HCT116 (cell line): Measurements from ENCODE around the gene CIT.

ENCODE experiments used
- EZH2 ChIP-seq: fragments of 200-600 bp; sonication (generic); IDR thresholded peaks from 2 replicates; pipeline ENCODE4 v1.6.1; 2017; ENCODE audit warnings: antibody characterized with exemption, mixed run types
- POLR2A ChIP-seq: IDR thresholded peaks from 2 replicates; pipeline ENCODE4 v1.7.0; 2011; ENCODE audit warnings: borderline replicate concordance; ENCODE audit not compliant: insufficient read depth, insufficient read length; ENCODE audit errors: extremely low read depth
- POLR2AphosphoS5 ChIP-seq: IDR thresholded peaks from 2 replicates; pipeline ENCODE4 v1.6.1; 2011; ENCODE audit warnings: mild to moderate bottlenecking, low read depth, low read length, moderate library complexity
- TCF7L2 ChIP-seq: IDR thresholded peaks from 2 replicates; pipeline ENCODE4 v1.7.0; 2011; ENCODE audit warnings: borderline replicate concordance, inconsistent platforms; ENCODE audit not compliant: insufficient read depth, insufficient read length; ENCODE audit errors: extremely low read depth
- TF ChIP-seq, protein P1 (sequence below), 3 experiments: fragments of 200-600 bp in 1 of 3; sonication (generic) in 1 of 3; IDR thresholded peaks in 2 of 3; conservative IDR thresholded peaks in 1 of 3; 2 replicates each; pipeline ENCODE4 v1.5.1; 2012 to 2017; ENCODE audit warnings: low read depth in 2 of 3, low read length in 2 of 3, antibody characterized with exemption in 1 of 3, borderline replicate concordance in 1 of 3, control low read depth in 1 of 3, mild to moderate bottlenecking in 1 of 3, mixed read lengths in 1 of 3, mixed run types in 1 of 3, moderate library complexity in 1 of 3; ENCODE audit not compliant: insufficient read depth in 1 of 3
- TF ChIP-seq, protein P2 (sequence below): IDR thresholded peaks from 2 replicates; pipeline ENCODE4 v1.6.1; 2012

DNA sequence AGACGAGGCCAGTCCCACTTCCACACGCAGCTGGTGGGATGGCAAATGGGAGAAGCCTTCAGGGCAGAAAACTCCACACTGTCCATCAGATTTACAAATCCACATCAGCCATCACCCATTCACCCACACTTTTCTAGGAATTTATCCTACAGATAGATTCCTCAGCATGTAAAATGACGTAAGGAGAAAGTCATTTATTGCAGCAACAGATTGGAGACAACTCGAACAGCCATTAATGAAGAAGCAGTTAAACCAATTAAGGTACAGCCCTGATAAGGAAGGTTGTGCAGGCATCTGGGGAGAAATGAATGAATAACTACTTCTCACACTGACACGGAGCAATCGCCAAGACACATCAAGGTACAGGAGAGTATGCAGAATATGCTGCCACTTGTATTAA is 183.0 kb downstream of the CIT start:
- TF ChIP-seq POLR2A (no peak), POLR2AphosphoS5 (no peak), EZH2 (no peak), TCF7L2 (no peak)
- TF ChIP-seq, protein P1, sequence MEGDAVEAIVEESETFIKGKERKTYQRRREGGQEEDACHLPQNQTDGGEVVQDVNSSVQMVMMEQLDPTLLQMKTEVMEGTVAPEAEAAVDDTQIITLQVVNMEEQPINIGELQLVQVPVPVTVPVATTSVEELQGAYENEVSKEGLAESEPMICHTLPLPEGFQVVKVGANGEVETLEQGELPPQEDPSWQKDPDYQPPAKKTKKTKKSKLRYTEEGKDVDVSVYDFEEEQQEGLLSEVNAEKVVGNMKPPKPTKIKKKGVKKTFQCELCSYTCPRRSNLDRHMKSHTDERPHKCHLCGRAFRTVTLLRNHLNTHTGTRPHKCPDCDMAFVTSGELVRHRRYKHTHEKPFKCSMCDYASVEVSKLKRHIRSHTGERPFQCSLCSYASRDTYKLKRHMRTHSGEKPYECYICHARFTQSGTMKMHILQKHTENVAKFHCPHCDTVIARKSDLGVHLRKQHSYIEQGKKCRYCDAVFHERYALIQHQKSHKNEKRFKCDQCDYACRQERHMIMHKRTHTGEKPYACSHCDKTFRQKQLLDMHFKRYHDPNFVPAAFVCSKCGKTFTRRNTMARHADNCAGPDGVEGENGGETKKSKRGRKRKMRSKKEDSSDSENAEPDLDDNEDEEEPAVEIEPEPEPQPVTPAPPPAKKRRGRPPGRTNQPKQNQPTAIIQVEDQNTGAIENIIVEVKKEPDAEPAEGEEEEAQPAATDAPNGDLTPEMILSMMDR (IDR thresholded peaks at IDR 0.05 in 2 of 3, conservative IDR thresholded peaks at IDR 0.05 in 1 of 3; ENCODE audit: borderline replicate concordance in 1 of 3, insufficient read depth in 1 of 3, low read depth in 2 of 3, low read length in 2 of 3), result no peak
- TF ChIP-seq, protein P2, sequence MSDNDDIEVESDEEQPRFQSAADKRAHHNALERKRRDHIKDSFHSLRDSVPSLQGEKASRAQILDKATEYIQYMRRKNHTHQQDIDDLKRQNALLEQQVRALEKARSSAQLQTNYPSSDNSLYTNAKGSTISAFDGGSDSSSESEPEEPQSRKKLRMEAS, result no peak
